ENCODE data around the gene SARNP. TPM values are rescaled to one million over a fixed set of nuclear protein-coding genes. Genes with fewer than 3 reads are reported as not detected.

Gene SARNP
- total and polyA plus RNA-seq, 7 donors = 38.3 to 98.0 (median 52.6) TPM

DNA sequence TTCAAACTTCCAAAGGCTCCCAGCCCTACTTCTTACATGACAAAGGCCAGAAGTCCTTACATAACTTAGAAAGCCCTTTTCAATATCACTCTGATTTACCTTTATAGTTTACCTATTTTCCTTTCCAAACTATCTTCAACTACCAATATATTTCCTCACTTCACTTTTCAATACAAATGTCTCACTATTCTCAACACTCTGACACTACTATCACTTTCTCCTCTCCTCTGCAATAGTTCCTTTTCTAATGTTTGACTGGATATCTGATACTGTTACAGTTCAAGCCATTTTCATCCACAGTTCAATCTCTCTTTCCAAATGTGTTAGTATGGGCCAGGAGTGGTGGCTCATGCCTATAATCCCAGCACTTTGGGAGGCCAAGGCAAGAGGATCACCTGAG lies 3.3 kb downstream of the SARNP start:
- Histone ChIP-seq H3K4me3 (no peak overlapping the region), H3K9me3 (no peaks in the 10 kb centered on the region), H3K4me1 (peaks cover 43% of the 10 kb centered on the region), H3K27me3 (ENCODE audit: insufficient read depth in 3 of 3, low read length in 2 of 3) (no peaks in the 10 kb centered on the region), H3K27ac (no peak overlapping the region), H3K36me3 (ENCODE audit: insufficient read depth in 1 of 2, low read depth in 1 of 2) (peaks cover 2 to 37% of the 10 kb centered on the region in 2 donors)
- TF ChIP-seq, protein P1, sequence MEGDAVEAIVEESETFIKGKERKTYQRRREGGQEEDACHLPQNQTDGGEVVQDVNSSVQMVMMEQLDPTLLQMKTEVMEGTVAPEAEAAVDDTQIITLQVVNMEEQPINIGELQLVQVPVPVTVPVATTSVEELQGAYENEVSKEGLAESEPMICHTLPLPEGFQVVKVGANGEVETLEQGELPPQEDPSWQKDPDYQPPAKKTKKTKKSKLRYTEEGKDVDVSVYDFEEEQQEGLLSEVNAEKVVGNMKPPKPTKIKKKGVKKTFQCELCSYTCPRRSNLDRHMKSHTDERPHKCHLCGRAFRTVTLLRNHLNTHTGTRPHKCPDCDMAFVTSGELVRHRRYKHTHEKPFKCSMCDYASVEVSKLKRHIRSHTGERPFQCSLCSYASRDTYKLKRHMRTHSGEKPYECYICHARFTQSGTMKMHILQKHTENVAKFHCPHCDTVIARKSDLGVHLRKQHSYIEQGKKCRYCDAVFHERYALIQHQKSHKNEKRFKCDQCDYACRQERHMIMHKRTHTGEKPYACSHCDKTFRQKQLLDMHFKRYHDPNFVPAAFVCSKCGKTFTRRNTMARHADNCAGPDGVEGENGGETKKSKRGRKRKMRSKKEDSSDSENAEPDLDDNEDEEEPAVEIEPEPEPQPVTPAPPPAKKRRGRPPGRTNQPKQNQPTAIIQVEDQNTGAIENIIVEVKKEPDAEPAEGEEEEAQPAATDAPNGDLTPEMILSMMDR (IDR thresholded peaks at IDR 0.05) = no peak
- ATAC-seq (no peak), DNase-seq (no peak)
- intact Hi-C loops (cut with DNase I) = loop anchor here in 1 of 2 donors (10.0 kb wide), 1 partner anchor 139 kb away; no protein-coding TSS in a partner anchor

DNA sequence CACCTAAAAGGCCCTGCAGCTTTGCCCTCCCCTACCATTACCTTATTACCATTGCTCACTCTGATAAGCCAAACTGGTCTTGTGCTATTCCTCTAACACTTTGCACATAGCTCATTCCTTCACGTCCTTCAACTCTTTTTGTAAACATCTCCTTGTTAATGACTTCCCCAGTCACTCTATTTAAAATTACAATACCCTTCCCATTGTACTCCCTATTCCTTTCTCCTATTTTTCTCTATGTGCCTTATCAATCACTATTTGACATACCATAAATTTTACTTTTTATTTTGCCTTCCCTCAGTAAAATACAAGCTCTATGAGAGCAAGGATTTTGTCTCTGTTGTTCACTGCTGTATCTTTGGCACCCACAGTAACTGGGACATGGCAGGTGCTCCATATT lies 5.4 kb downstream of the SARNP start:
- no peaks in the 10 kb centered on the region for H3K27me3 ChIP-seq (ENCODE audit: insufficient read depth in 3 of 3, low read length in 2 of 3)
- intact Hi-C loops (cut with DNase I) = loop anchor here in 1 of 2 donors (10.0 kb wide), 1 partner anchor 137 kb away; no protein-coding TSS in a partner anchor
- peaks cover 2 to 52% of the 10 kb centered on the region in 2 donors for H3K36me3 ChIP-seq (ENCODE audit: insufficient read depth in 1 of 2, low read depth in 1 of 2)
- peaks cover 39% of the 10 kb centered on the region for H3K4me1 ChIP-seq
- DNase-seq = no peak
- TF ChIP-seq, protein P1 (IDR thresholded peaks at IDR 0.05) = no peak
- no peaks in the 10 kb centered on the region for H3K9me3 ChIP-seq
- no peak overlapping the region for H3K4me3 ChIP-seq
- H3K27ac ChIP-seq = no peak overlapping the region
- ATAC-seq = no peak
- 43 to 47% (median 45%) methylated on average over 1 of the region's 1 CpG for WGBS, 3 donors

DNA sequence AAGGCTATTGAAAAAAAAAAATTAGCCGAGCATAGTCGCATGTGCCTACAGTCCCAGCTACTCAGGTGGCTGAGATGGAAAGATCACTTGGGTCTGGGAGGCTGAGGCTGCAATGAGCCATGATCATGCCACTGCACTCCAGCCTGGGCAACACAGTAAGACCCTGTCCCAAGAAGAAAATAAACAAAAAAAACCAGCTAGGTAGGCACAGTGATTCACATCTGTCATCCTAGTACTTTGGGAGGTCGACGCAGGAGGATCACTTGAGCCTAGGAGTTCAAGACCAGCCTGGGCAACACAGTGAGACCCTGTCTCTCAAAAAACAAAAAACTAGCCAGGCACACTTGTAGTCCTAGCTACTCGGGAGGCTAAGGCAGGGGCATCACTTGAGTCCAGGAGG lies 8.2 kb downstream of the SARNP start:
- peaks cover 0 to 55% of the 10 kb centered on the region in 2 donors for H3K36me3 ChIP-seq (ENCODE audit: insufficient read depth in 1 of 2, low read depth in 1 of 2)
- 70 to 81% (median 75%) methylated on average over 5 of the region's 5 CpGs for WGBS, 3 donors
- intact Hi-C loops (cut with DNase I) = no loop called here
- H3K4me1 ChIP-seq = peaks cover 22% of the 10 kb centered on the region
- TF ChIP-seq, protein P1 (IDR thresholded peaks at IDR 0.05) = no peak
- no peaks in the 10 kb centered on the region for H3K9me3 ChIP-seq
- DNase-seq (no peak), ATAC-seq (no peak)
- H3K4me3 ChIP-seq = no peak overlapping the region
- no peak overlapping the region for H3K27ac ChIP-seq
- H3K27me3 ChIP-seq (ENCODE audit: insufficient read depth in 3 of 3, low read length in 2 of 3) = no peaks in the 10 kb centered on the region

DNA sequence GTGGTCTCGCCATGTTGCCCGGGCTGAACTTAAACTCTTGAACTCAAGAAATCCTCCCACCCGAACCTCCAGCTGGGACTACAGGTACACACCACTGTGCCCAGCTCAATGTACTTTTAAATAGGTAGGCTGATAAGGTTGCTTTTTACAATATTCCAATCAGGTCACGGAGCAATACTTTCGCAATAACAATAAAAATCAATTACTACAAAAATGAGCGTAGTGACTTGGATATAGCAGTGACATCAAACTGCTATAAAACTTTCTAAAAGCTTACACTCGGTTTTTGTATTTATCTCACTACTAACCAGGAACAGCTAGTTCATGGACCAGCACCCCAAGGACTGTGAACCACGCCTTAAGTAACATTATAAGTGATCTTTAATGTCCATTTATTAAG lies 10.5 kb downstream of the SARNP start:
- Histone ChIP-seq H3K4me1 (peaks cover 11% of the 10 kb centered on the region), H3K27me3 (ENCODE audit: insufficient read depth in 3 of 3, low read length in 2 of 3) (no peaks in the 10 kb centered on the region)
- TF ChIP-seq, protein P1 (IDR thresholded peaks at IDR 0.05) = no peak

DNA sequence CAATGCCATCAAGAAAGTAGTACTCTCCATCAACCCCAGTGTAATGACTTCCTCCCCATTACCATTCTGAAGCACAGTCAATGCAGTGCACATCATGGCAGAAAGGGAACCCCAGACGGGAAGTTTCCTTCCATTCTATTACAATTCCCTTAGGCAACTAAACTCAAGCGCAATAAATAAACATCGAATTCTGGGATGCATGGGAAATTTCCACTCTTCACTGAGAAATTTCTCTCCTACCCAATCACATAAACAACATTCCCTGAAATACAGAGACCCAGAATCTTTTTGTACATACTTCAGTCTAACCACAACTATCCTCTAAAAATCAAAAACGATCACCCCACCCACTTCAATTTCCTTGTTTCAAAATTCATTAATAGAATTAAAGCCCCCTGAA lies 20.0 kb downstream of the SARNP start:
- Histone ChIP-seq H3K9me3 (no peaks in the 10 kb centered on the region), H3K27me3 (ENCODE audit: insufficient read depth in 3 of 3, low read length in 2 of 3) (no peaks in the 10 kb centered on the region), H3K4me1 (no peaks in the 10 kb centered on the region), H3K27ac (no peak overlapping the region), H3K4me3 (no peak overlapping the region), H3K36me3 (ENCODE audit: insufficient read depth in 1 of 2, low read depth in 1 of 2) (peaks cover 9 to 92% of the 10 kb centered on the region in 2 donors)
- WGBS, 3 donors = 73 to 77% (median 76%) methylated on average over 4 of the region's 4 CpGs
- ATAC-seq (no peak), DNase-seq (no peak)
- TF ChIP-seq, protein P1 (IDR thresholded peaks at IDR 0.05) = no peak
- intact Hi-C loops (cut with DNase I) = no loop called here

More for the DNA sequence above, 10.5 kb downstream of the SARNP start:
- DNase-seq = no peak
- Histone ChIP-seq H3K36me3 (ENCODE audit: insufficient read depth in 1 of 2, low read depth in 1 of 2) (peaks cover 0 to 61% of the 10 kb centered on the region in 2 donors), H3K9me3 (no peaks in the 10 kb centered on the region), H3K4me3 (no peak overlapping the region), H3K27ac (no peak overlapping the region)
- intact Hi-C loops (cut with DNase I) = no loop called here
- ATAC-seq = no peak
- 91 to 95% (median 92%) methylated on average over 8 of the region's 8 CpGs for WGBS, 3 donors

Data from psoas muscle (tissue), 8 donors.